ENCODE data around the gene OR52R1. TPM values are rescaled to one million over a fixed set of nuclear protein-coding genes. Genes with fewer than 3 reads are reported as not detected.

Gene OR52R1
- total and polyA plus RNA-seq, 2 donors (not counting 3 experiments of a cell fraction or from before 2014, with no cell fraction given): not detected

DNA sequence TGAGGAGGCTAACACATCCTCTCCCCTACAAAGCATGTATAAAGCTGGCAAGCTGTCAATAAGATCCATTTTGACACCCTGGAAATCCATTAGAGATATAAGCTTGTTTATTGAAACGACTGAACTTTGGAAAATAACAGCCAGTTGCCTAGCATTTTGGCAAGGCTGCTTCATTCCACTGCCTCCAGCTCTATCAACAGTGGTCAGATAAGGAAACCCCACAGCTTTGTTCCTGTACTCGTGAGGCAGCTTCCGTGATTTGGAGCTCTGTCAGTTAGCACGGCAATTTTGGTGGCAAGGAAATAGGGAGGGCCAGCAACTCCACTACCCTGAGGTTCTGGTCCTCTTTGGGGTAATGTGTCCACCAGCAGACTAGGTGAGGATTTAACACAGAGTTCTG, 46.9 kb upstream of the OR52R1 start:
- H3K27ac ChIP-seq (ENCODE audit: insufficient read depth, low read depth, low read length): no peak overlapping the region
- TF ChIP-seq EZH2 (IDR thresholded peaks at IDR 0.05; ENCODE audit: borderline replicate concordance, low read depth, low read length, severe bottlenecking): no peak
- TF ChIP-seq, protein P1, sequence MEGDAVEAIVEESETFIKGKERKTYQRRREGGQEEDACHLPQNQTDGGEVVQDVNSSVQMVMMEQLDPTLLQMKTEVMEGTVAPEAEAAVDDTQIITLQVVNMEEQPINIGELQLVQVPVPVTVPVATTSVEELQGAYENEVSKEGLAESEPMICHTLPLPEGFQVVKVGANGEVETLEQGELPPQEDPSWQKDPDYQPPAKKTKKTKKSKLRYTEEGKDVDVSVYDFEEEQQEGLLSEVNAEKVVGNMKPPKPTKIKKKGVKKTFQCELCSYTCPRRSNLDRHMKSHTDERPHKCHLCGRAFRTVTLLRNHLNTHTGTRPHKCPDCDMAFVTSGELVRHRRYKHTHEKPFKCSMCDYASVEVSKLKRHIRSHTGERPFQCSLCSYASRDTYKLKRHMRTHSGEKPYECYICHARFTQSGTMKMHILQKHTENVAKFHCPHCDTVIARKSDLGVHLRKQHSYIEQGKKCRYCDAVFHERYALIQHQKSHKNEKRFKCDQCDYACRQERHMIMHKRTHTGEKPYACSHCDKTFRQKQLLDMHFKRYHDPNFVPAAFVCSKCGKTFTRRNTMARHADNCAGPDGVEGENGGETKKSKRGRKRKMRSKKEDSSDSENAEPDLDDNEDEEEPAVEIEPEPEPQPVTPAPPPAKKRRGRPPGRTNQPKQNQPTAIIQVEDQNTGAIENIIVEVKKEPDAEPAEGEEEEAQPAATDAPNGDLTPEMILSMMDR (IDR thresholded peaks at IDR 0.05; ENCODE audit: extremely low read depth in 1 of 2, insufficient read depth in 1 of 2, low read depth in 1 of 2, low read length in 2 of 2): no peak
- TF ChIP-seq, protein P2, sequence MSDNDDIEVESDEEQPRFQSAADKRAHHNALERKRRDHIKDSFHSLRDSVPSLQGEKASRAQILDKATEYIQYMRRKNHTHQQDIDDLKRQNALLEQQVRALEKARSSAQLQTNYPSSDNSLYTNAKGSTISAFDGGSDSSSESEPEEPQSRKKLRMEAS (IDR thresholded peaks at IDR 0.05; ENCODE audit: insufficient read depth, insufficient read length): no peak
- TF ChIP-seq POLR2AphosphoS5 (IDR thresholded peaks at IDR 0.05; ENCODE audit: insufficient read depth, low read depth, low read length): no peak
- no peak for TF ChIP-seq GATA2 (IDR thresholded peaks at IDR 0.05; ENCODE audit: insufficient read depth, insufficient read length, low read depth, low read length)
- no peak for TF ChIP-seq MYC (IDR thresholded peaks at IDR 0.05; ENCODE audit: low read depth, low read length)
- no peak for TF ChIP-seq JUN (IDR thresholded peaks at IDR 0.05; ENCODE audit: borderline replicate concordance, insufficient read depth, insufficient read length, low read depth)
- TF ChIP-seq POLR2A (IDR thresholded peaks at IDR 0.05; ENCODE audit: low read depth, low read length): no peak
- TF ChIP-seq FOS (IDR thresholded peaks at IDR 0.05; ENCODE audit: borderline replicate concordance, insufficient read depth, low read length): no peak
- H3K9me3 ChIP-seq (replicated peaks; ENCODE audit: control insufficient read depth, insufficient read depth, low read length): no peaks in the 10 kb centered on the region
- H3K4me1 ChIP-seq (ENCODE audit: control insufficient read depth, extremely low read depth, insufficient read depth, low read length): no peaks in the 10 kb centered on the region
- FAIRE-seq: no peak
- H2AFZ ChIP-seq (ENCODE audit: low read depth, low read length): no peak overlapping the region
- no TSS peak for BruUV-seq (replicated peaks)
- no peaks in the 10 kb centered on the region for H3K79me2 ChIP-seq (ENCODE audit: control insufficient read depth, insufficient read depth, low read length)
- dilution Hi-C loops (cut with MboI; ENCODE audit: extremely low pct_ligation_motif_present, low sequenced_read_pairs): no loop called here
- POLR2A ChIA-PET: no interaction called here
- H3K4me3 ChIP-seq (replicated peaks in 1 of 3; ENCODE audit: insufficient read depth in 1 of 3, low read depth in 1 of 3, low read length in 3 of 3): no peak overlapping the region
- H3K9ac ChIP-seq (replicated peaks; ENCODE audit: extremely low read depth, insufficient read depth, low read length): no peak overlapping the region
- DNase-seq (ENCODE audit: low read depth, low spot score): no peak
- no peaks in the 10 kb centered on the region for H3K9me1 ChIP-seq (replicated peaks; ENCODE audit: control insufficient read depth, extremely low read depth, insufficient read depth, low read length)
- H3K36me3 ChIP-seq (ENCODE audit: control insufficient read depth in 2 of 2, extremely low read depth in 1 of 2, insufficient read depth in 2 of 2, low read length in 2 of 2): no peaks in the 10 kb centered on the region
- H3K4me2 ChIP-seq (ENCODE audit: insufficient read depth, low read length): no peak overlapping the region
- CTCF ChIA-PET: no interaction called here
- no peaks in the 10 kb centered on the region for H3K27me3 ChIP-seq (ENCODE audit: control insufficient read depth in 2 of 2, insufficient read depth in 2 of 2, low read length in 2 of 2)
- intact Hi-C loops (cut with micrococcal nuclease): no loop called here
- H4K20me1 ChIP-seq (replicated peaks; ENCODE audit: control insufficient read depth, extremely low read depth, insufficient read depth, low read length): no peaks in the 10 kb centered on the region

Measured in endothelial cell of umbilical vein (primary cell).